Neuronal stem cell (in vitro differentiated cells): ENCODE data around the gene AAGAB.

Experiments
- DNase-seq: peaks from one replicate; pipeline ENCODE4 v3.0.0-alpha.2; 2013; ENCODE audit warnings: low spot score
- H2AFZ ChIP-seq: one replicate; pipeline ENCODE4 v1.6.1; 2013; ENCODE audit warnings: mild to moderate bottlenecking, low read length, inconsistent platforms
- H2AK5ac ChIP-seq: 2 replicates; pipeline ENCODE4 v1.6.1; 2013; ENCODE audit warnings: low read depth, mild to moderate bottlenecking, inconsistent platforms, low read length, moderate library complexity, mixed read lengths
- H2BK120ac ChIP-seq: 2 replicates; pipeline ENCODE4 v1.6.1; 2013; ENCODE audit warnings: low read depth, mild to moderate bottlenecking, inconsistent platforms, low read length, moderate library complexity, mixed read lengths
- H2BK12ac ChIP-seq: one replicate; pipeline ENCODE4 v1.6.1; 2013; ENCODE audit warnings: low read length, inconsistent platforms
- H2BK15ac ChIP-seq: 2 replicates; pipeline ENCODE4 v1.6.1; 2013; ENCODE audit warnings: mild to moderate bottlenecking, low read length, inconsistent platforms, mixed read lengths
- H2BK5ac ChIP-seq: one replicate; pipeline ENCODE4 v1.6.1; 2013; ENCODE audit warnings: inconsistent platforms, mild to moderate bottlenecking, low read length, moderate library complexity
- H3K14ac ChIP-seq: one replicate; pipeline ENCODE4 v1.6.1; 2013; ENCODE audit warnings: low read length, inconsistent platforms
- H3K18ac ChIP-seq: 2 replicates; pipeline ENCODE4 v1.6.1; 2013; ENCODE audit warnings: low read length, inconsistent platforms
- H3K23ac ChIP-seq: 2 replicates; pipeline ENCODE4 v1.6.1; 2013; ENCODE audit warnings: low read depth, mild to moderate bottlenecking, mixed read lengths, low read length, inconsistent platforms; ENCODE audit not compliant: poor library complexity
- H3K27ac ChIP-seq: replicated peaks from 3 replicates; pipeline ENCODE4 v1.5.1; 2013; ENCODE audit warnings: low read length, inconsistent platforms
- H3K27me3 ChIP-seq, 3 experiments: 2 replicates each; pipeline ENCODE4 v1.6.1; 2013; ENCODE audit warnings: low read length in 3 of 3, mild to moderate bottlenecking in 2 of 3, inconsistent platforms in 1 of 3, low read depth in 1 of 3, mixed read lengths in 1 of 3, moderate library complexity in 1 of 3; ENCODE audit not compliant: control insufficient read depth in 3 of 3, insufficient read depth in 3 of 3
- H3K36me3 ChIP-seq, 2 donors: replicated peaks in 1 of 2; 2 replicates each; pipeline ENCODE4 v1.6.1; 2013; ENCODE audit warnings: low read length in 2 of 2; ENCODE audit not compliant: control insufficient read depth in 2 of 2, insufficient read depth in 2 of 2
- H3K4ac ChIP-seq: 2 replicates; pipeline ENCODE4 v1.6.1; 2013; ENCODE audit warnings: inconsistent platforms, mild to moderate bottlenecking, low read length, moderate library complexity
- H3K4me1 ChIP-seq, 2 donors: 1 replicate in 1 of 2; 2 replicates in 1 of 2; pipeline ENCODE4 v1.6.1; 2013; ENCODE audit warnings: low read length in 2 of 2, low read depth in 1 of 2; ENCODE audit not compliant: control insufficient read depth in 2 of 2, insufficient read depth in 1 of 2
- H3K4me2 ChIP-seq: one replicate; pipeline ENCODE4 v1.6.1; 2013; ENCODE audit warnings: mild to moderate bottlenecking, low read length, inconsistent platforms; ENCODE audit not compliant: insufficient read depth, poor library complexity, severe bottlenecking
- H3K4me3 ChIP-seq, 2 donors: 2 replicates each; pipeline ENCODE4 v1.5.1; 2013; ENCODE audit warnings: low read length in 2 of 2, mild to moderate bottlenecking in 2 of 2, inconsistent platforms in 1 of 2, moderate library complexity in 1 of 2
- H3K79me1 ChIP-seq: one replicate; pipeline ENCODE4 v1.6.1; 2013; ENCODE audit warnings: low read depth, mild to moderate bottlenecking, inconsistent platforms, low read length, moderate library complexity
- H3K9ac ChIP-seq: one replicate; pipeline ENCODE4 v1.6.1; 2013; ENCODE audit warnings: mild to moderate bottlenecking, low read depth, low read length, inconsistent platforms; ENCODE audit not compliant: poor library complexity
- H3K9me3 ChIP-seq, 2 donors: replicated peaks in 1 of 2; 2 replicates each; pipeline versions ENCODE3 to v1.6.1; 2013; ENCODE audit warnings: low read length in 2 of 2, mild to moderate bottlenecking in 2 of 2, inconsistent platforms in 1 of 2, low read depth in 1 of 2, mixed read lengths in 1 of 2, moderate library complexity in 1 of 2; ENCODE audit not compliant: control insufficient read depth in 2 of 2, insufficient read depth in 1 of 2
- H4K8ac ChIP-seq: one replicate; pipeline ENCODE4 v1.6.1; 2013; ENCODE audit warnings: low read depth, mild to moderate bottlenecking, inconsistent platforms, low read length, moderate library complexity
- H4K91ac ChIP-seq: one replicate; pipeline ENCODE4 v1.6.1; 2013; ENCODE audit warnings: low read length, low read depth, mild to moderate bottlenecking, inconsistent platforms; ENCODE audit not compliant: poor library complexity
- WGBS, 2 donors: extraction: QIAGEN DNeasy Blood & Tissue Kit; methylation state at CpG; one replicate each; pipeline ENCODE4 v1.1.7; 2013; ENCODE audit warnings: missing lambda C conversion rate in 2 of 2, mixed read lengths in 1 of 2; ENCODE audit not compliant: insufficient read length in 2 of 2, insufficient replicate concordance in 1 of 2; ENCODE audit errors: extremely low coverage in 2 of 2; 5-methylcytosine and 5-hydroxymethylcytosine counted together

The AAGAB gene

DNA sequence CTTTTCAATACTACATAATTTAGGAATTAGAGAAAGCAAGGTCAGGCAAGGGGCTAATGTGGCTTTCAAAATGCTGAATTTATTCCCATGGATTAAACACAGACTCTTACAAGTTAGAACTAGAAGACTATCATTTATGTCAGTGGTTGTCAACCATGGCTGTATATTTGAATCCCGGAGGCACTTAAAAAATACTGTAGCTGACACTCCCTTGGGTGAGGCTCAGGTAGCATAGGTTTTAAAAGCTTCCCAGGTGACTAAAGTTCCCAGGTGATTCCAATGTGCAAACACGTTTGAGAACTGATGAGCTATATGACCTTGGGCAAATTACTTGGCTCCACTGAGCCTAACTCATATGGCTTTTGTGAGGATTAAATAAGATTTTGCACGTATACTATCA is 29.6 kb downstream of the AAGAB start:
- no peaks in the 10 kb centered on the region for H3K9me3 ChIP-seq
- H3K18ac ChIP-seq = no peak overlapping the region
- no peak overlapping the region for H3K4me3 ChIP-seq
- H3K23ac ChIP-seq = no peak overlapping the region
- no peaks in the 10 kb centered on the region for H3K79me1 ChIP-seq
- peaks cover 0 to 19% of the 10 kb centered on the region in 2 donors for H3K36me3 ChIP-seq
- DNase-seq = no peak
- H3K4me1 ChIP-seq = no peaks in the 10 kb centered on the region
- no peaks in the 10 kb centered on the region for H3K27me3 ChIP-seq
- whole genome bisulfite sequencing, 2 donors = no CpG with 5 or more reads among the region's 3 CpGs
- H3K14ac ChIP-seq = no peak overlapping the region
- H2BK12ac ChIP-seq = no peak overlapping the region
- no peak overlapping the region for H2AK5ac ChIP-seq
- no peak overlapping the region for H2BK15ac ChIP-seq
- no peak overlapping the region for H2BK120ac ChIP-seq
- H3K9ac ChIP-seq = no peak overlapping the region
- no peak overlapping the region for H4K91ac ChIP-seq
- no peak overlapping the region for H2AFZ ChIP-seq
- H3K27ac ChIP-seq = no peak overlapping the region
- no peak overlapping the region for H2BK5ac ChIP-seq
- no peak overlapping the region for H3K4me2 ChIP-seq
- H3K4ac ChIP-seq = no peak overlapping the region
- H4K8ac ChIP-seq = no peak overlapping the region

DNA sequence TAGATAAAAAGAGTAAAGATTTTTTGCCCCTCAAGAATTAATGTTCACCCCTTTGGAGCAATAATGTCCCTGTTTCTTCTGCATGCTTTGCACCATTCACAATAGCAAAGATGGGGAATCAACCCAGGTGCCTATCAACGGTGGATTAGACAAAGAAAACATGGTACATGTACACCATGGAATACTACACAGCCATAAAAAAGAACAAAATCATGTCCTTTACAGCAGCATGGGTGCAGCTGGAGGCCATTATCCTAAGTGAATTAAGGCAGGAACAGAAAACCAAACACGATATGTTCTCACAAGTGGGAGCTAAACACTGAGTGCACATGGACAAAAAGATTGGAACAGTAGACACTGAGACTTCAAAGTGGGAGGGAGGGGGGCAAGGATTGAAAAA is 35.2 kb downstream of the AAGAB start:
- Histone ChIP-seq H3K27me3 (no peaks in the 10 kb centered on the region), H3K23ac (no peak overlapping the region), H3K4me2 (no peak overlapping the region), H3K18ac (no peak overlapping the region), H2BK15ac (no peak overlapping the region), H4K8ac (no peak overlapping the region), H3K14ac (no peak overlapping the region), H3K4ac (no peak overlapping the region), H4K91ac (no peak overlapping the region), H3K36me3 (peaks cover 0 to 6% of the 10 kb centered on the region in 2 donors), H2AK5ac (no peak overlapping the region), H3K27ac (no peak overlapping the region), H3K4me1 (no peaks in the 10 kb centered on the region), H2AFZ (no peak overlapping the region), H2BK12ac (no peak overlapping the region), H3K9ac (no peak overlapping the region), H3K4me3 (no peak overlapping the region), H3K9me3 (no peaks in the 10 kb centered on the region), H2BK120ac (no peak overlapping the region), H3K79me1 (no peaks in the 10 kb centered on the region), H2BK5ac (no peak overlapping the region)
- no peak for DNase-seq
- WGBS, 2 donors = no CpG with 5 or more reads among the region's 2 CpGs

GRCh38 chr15:67218428-67218827 is 36.0 kb downstream of the AAGAB start:
- Histone ChIP-seq H3K27me3 (no peaks in the 10 kb centered on the region), H3K4ac (no peak overlapping the region), H2BK12ac (no peak overlapping the region), H3K4me2 (no peak overlapping the region), H2AK5ac (no peak overlapping the region), H3K4me3 (no peak overlapping the region), H3K27ac (no peak overlapping the region), H3K23ac (no peak overlapping the region), H3K18ac (no peak overlapping the region), H3K9ac (no peak overlapping the region), H2BK15ac (no peak overlapping the region), H3K4me1 (no peaks in the 10 kb centered on the region), H4K91ac (no peak overlapping the region), H4K8ac (no peak overlapping the region), H3K14ac (no peak overlapping the region), H2BK5ac (no peak overlapping the region), H2BK120ac (no peak overlapping the region), H3K36me3 (peaks cover 0 to 6% of the 10 kb centered on the region in 2 donors), H3K9me3 (no peaks in the 10 kb centered on the region), H2AFZ (no peak overlapping the region), H3K79me1 (no peaks in the 10 kb centered on the region)
- DNase-seq = no peak

GRCh38 chr15:67216859-67217258 is 37.6 kb downstream of the AAGAB start:
- no peaks in the 10 kb centered on the region for H3K79me1 ChIP-seq
- H2BK12ac ChIP-seq = no peak overlapping the region
- H3K18ac ChIP-seq = no peak overlapping the region
- peaks cover 0 to 11% of the 10 kb centered on the region in 2 donors for H3K36me3 ChIP-seq
- no peaks in the 10 kb centered on the region for H3K4me1 ChIP-seq
- H3K4me3 ChIP-seq = no peak overlapping the region
- no peak for DNase-seq
- H3K4me2 ChIP-seq = no peak overlapping the region
- H4K91ac ChIP-seq = no peak overlapping the region
- no peaks in the 10 kb centered on the region for H3K9me3 ChIP-seq
- H4K8ac ChIP-seq = no peak overlapping the region
- no peak overlapping the region for H2AK5ac ChIP-seq
- H3K4ac ChIP-seq = no peak overlapping the region
- no peak overlapping the region for H2BK120ac ChIP-seq
- no peak overlapping the region for H2AFZ ChIP-seq
- no peak overlapping the region for H3K14ac ChIP-seq
- no peak overlapping the region for H2BK5ac ChIP-seq
- no peaks in the 10 kb centered on the region for H3K27me3 ChIP-seq
- no peak overlapping the region for H3K9ac ChIP-seq
- no peak overlapping the region for H3K27ac ChIP-seq
- no peak overlapping the region for H3K23ac ChIP-seq
- H2BK15ac ChIP-seq = no peak overlapping the region
